ENCODE measurements around the gene GALNT9. TPM values are rescaled to one million over a fixed set of nuclear protein-coding genes. Genes with fewer than 3 reads are reported as not detected.

Gene GALNT9
- total and polyA plus RNA-seq, 9 donors = 0.12 to 21.9 (median 1.3) TPM; not detected in 1

DNA sequence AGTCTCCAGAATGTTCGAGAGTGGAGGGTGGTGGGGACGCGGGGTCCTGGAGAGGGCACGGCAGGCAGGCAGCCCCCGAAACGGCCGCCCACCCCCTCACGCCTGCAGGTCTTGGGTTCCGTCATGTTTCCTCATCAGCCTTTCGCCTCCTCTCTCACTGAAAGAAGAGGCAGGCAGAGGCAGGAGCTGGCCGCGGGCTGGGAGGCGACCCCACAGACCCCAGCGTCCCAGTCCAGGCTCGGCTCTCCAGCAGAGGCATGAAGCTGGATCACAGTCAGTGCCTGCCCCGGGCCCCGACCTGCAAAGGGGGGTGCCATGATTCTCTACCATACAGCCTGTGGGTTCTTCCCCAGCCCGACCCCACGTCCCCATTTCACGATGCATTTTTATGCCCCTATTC lies 13.4 kb downstream of the GALNT9 start:
- Histone ChIP-seq H3K36me3 (no peaks in the 10 kb centered on the region), H3K4me1 (ENCODE audit: insufficient read depth) (no peaks in the 10 kb centered on the region), H3K27ac (no peak overlapping the region), H3K4me3 (no peak overlapping the region), H3K9me3 (peaks cover 0 to 5% of the 10 kb centered on the region in 2 donors), H3K27me3 (no peaks in the 10 kb centered on the region)
- whole genome bisulfite sequencing, 3 donors = 64 to 69% (median 67%) methylated on average over 20 of the region's 20 CpGs
- DNase-seq = no peak
- intact Hi-C loops (cut with DNase I) = no loop called here
- TF ChIP-seq, protein P1, sequence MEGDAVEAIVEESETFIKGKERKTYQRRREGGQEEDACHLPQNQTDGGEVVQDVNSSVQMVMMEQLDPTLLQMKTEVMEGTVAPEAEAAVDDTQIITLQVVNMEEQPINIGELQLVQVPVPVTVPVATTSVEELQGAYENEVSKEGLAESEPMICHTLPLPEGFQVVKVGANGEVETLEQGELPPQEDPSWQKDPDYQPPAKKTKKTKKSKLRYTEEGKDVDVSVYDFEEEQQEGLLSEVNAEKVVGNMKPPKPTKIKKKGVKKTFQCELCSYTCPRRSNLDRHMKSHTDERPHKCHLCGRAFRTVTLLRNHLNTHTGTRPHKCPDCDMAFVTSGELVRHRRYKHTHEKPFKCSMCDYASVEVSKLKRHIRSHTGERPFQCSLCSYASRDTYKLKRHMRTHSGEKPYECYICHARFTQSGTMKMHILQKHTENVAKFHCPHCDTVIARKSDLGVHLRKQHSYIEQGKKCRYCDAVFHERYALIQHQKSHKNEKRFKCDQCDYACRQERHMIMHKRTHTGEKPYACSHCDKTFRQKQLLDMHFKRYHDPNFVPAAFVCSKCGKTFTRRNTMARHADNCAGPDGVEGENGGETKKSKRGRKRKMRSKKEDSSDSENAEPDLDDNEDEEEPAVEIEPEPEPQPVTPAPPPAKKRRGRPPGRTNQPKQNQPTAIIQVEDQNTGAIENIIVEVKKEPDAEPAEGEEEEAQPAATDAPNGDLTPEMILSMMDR (IDR thresholded peaks at IDR 0.05) = no peak

DNA sequence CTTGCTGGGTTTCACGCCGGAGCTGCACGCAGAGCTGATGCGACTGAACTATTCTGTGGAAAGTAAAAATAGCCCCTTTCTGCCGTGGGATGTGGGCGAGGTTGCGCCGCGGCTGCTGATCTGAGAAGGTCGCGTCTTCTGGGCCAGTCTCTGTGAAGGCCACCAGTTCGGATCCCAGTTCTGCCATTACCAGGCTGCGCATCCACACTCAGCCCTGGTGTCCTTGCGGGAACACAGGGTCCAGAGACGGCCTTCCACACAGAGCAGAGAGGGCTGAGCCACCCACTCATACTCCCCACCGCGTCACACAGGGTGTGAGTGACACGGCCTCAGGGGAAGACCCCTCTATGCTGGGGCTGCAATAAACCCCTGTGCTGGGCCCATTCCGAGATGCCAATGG lies 13.9 kb downstream of the GALNT9 start:
- 83 to 90% (median 88%) methylated on average over 19 of the region's 19 CpGs for WGBS, 3 donors
- H3K27me3 ChIP-seq = no peaks in the 10 kb centered on the region
- no peak overlapping the region for H3K4me3 ChIP-seq
- H3K36me3 ChIP-seq = no peaks in the 10 kb centered on the region
- H3K4me1 ChIP-seq (ENCODE audit: insufficient read depth) = no peaks in the 10 kb centered on the region
- TF ChIP-seq EP300 (IDR thresholded peaks at IDR 0.05) = no peak
- TF ChIP-seq, protein P1 (IDR thresholded peaks at IDR 0.05) = no peak
- TF ChIP-seq POLR2A (IDR thresholded peaks at IDR 0.05) = no peak
- no peak overlapping the region for H3K27ac ChIP-seq
- H3K9me3 ChIP-seq = peaks cover 0 to 5% of the 10 kb centered on the region in 2 donors
- intact Hi-C loops (cut with DNase I) = no loop called here
- no peak for DNase-seq

DNA sequence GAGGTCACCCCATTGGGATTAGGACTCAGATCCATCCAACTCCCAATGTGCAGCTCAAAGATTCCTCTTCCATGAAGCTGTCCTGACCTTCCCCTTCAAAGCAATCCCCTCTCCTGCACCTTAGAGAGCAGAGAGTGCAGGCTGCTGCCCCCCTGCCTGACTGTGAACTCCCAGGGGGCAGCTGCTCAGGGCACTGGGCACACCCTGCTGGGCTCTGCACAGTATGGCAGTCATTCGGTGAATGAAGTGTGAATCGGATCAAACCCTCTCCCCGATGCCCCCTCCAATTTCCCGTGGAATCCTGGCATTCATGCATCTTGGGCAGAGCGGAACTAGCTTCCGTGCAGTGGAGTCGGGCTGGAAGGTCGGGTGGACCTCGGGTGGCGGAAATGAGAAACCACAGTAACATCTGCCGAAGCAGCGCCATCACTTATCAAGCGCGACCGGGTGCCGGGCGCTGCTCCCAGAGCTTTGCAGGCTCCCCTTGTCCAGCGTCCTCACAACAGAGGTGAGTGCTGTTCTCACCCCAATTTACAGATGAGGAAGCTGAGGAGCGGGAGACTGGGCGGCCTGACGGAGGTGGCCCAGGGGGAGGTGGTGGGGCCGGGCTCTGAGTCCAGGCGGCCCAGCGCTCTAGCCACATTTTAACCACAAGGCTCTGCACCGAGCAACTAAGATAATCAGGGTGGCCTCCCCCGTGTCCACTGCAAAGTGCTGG lies 14.7 kb downstream of the GALNT9 start:
- no peak for DNase-seq
- intact Hi-C loops (cut with DNase I) = no loop called here
- WGBS, 3 donors = 76 to 86% (median 82%) methylated on average over 26 of the region's 26 CpGs
- TF ChIP-seq POLR2A (IDR thresholded peaks at IDR 0.05) (no peak), EP300 (IDR thresholded peaks at IDR 0.05) (no peak)
- TF ChIP-seq, protein P1 (IDR thresholded peaks at IDR 0.05) = no peak
- H3K4me3 ChIP-seq = no peak overlapping the region
- H3K9me3 ChIP-seq = peaks cover 0 to 5% of the 10 kb centered on the region in 2 donors
- H3K27me3 ChIP-seq = no peaks in the 10 kb centered on the region
- no peaks in the 10 kb centered on the region for H3K4me1 ChIP-seq (ENCODE audit: insufficient read depth)
- no peaks in the 10 kb centered on the region for H3K36me3 ChIP-seq
- no peak overlapping the region for H3K27ac ChIP-seq

DNA sequence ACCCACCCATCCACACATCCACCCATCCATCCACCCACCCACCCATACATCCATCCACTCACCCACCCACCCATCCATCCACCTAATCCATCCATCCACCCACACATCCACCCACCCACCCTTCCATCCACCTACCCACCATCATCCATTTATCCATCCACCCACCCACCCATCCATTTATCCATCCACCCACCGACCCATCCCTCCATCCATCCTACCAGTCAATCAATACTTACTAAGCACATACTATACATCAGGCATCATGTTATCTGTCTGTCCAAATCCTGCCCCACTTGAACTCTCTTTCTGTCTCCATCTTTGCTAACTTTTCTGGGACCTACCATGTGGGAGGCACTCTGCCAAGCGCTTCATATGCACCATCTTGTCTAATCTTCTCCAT lies 15.4 kb downstream of the GALNT9 start:
- peaks cover 0 to 5% of the 10 kb centered on the region in 2 donors for H3K9me3 ChIP-seq
- TF ChIP-seq EP300 (IDR thresholded peaks at IDR 0.05) (no peak), POLR2A (IDR thresholded peaks at IDR 0.05) (no peak)
- TF ChIP-seq, protein P1 (IDR thresholded peaks at IDR 0.05) = no peak
- H3K36me3 ChIP-seq = no peaks in the 10 kb centered on the region
- no peak for DNase-seq
- intact Hi-C loops (cut with DNase I) = no loop called here
- WGBS, 3 donors = 94 to 98% (median 95%) methylated on average over 2 of the region's 2 CpGs
- no peaks in the 10 kb centered on the region for H3K27me3 ChIP-seq
- H3K27ac ChIP-seq = no peak overlapping the region
- no peaks in the 10 kb centered on the region for H3K4me1 ChIP-seq (ENCODE audit: insufficient read depth)
- H3K4me3 ChIP-seq = no peak overlapping the region

All from ovary (tissue), 9 donors.